Measurements from ENCODE around the gene PTGR3. TPM values are rescaled to one million over a fixed set of nuclear protein-coding genes. Genes with fewer than 3 reads are reported as not detected.

The PTGR3 gene
- total RNA-seq, 2 experiments from 2014 or later, result 14.1 to 14.3 TPM

- H3K27me3 ChIP-seq (ENCODE audit: control insufficient read depth in 1 of 2, insufficient read depth in 2 of 2, low read length in 2 of 2), result no peaks in the 10 kb centered on the region
- Mint-ChIP-seq H3K27me3 (peaks cover 3% of the 10 kb centered on the region), H3K27ac (no peak overlapping the region), H3K4me3 (peak overlapping the region; percentile 90), H3K9me3 (no peaks in the 10 kb centered on the region), H3K4me1 (ENCODE audit: low read depth) (peaks cover 17% of the 10 kb centered on the region), H3K36me3 (ENCODE audit: low read depth) (no peaks in the 10 kb centered on the region)
- H3K36me3 ChIP-seq (ENCODE audit: insufficient read depth, low read length), result no peaks in the 10 kb centered on the region
- peaks cover 7% of the 10 kb centered on the region for H3K4me1 ChIP-seq (ENCODE audit: insufficient read depth, low read length)
- H3K4me3 ChIP-seq (ENCODE audit: low read length), result no peak overlapping the region
- H3K9me3 ChIP-seq (ENCODE audit: control insufficient read depth in 1 of 2, insufficient read depth in 1 of 2, low read length in 2 of 2), result no peaks in the 10 kb centered on the region
- ATAC-seq (ENCODE audit: poor library complexity) (no peak), DNase-seq (no peak)
- CTCF ChIA-PET, result no interaction called here
- no peak for TF ChIP-seq CTCF (IDR thresholded peaks at IDR 0.05)
- intact Hi-C loops (cut with DNase I, micrococcal nuclease), result no loop called here
- no peak overlapping the region for H3K27ac ChIP-seq (ENCODE audit: low read depth in 1 of 2, low read length in 2 of 2)
- POLR2A ChIA-PET, result no interaction called here
Measured at GRCh38 chr18:75162467-75162866, 46.5 kb downstream of the PTGR3 start.

GRCh38 chr18:75161256-75162028, 47.5 kb downstream of the PTGR3 start:
- no peaks in the 10 kb centered on the region for H3K27me3 Mint-ChIP-seq

GRCh38 chr18:75160364-75160763, 48.6 kb downstream of the PTGR3 start:
- ChIA-PET POLR2A (interaction anchor here (1.1 to 1.3 kb wide), 2 partner anchors 49 to 55 kb away, joined by 4 to 5 read pairs; partner anchors contain the start of genes PTGR3 and TSHZ1), CTCF (no interaction called here)
- ATAC-seq (ENCODE audit: poor library complexity) (no peak), DNase-seq (no peak)
- no peak overlapping the region for H3K4me3 ChIP-seq (ENCODE audit: low read length)
- Mint-ChIP-seq H3K27me3 (no peaks in the 10 kb centered on the region), H3K27ac (no peak overlapping the region), H3K4me3 (peak overlapping the region; percentile 68), H3K36me3 (ENCODE audit: low read depth) (no peaks in the 10 kb centered on the region), H3K4me1 (ENCODE audit: low read depth) (peaks cover 17% of the 10 kb centered on the region), H3K9me3 (no peaks in the 10 kb centered on the region)
- no peak for TF ChIP-seq CTCF (IDR thresholded peaks at IDR 0.05)
- peaks cover 7% of the 10 kb centered on the region for H3K4me1 ChIP-seq (ENCODE audit: insufficient read depth, low read length)
- H3K9me3 ChIP-seq (ENCODE audit: control insufficient read depth in 1 of 2, insufficient read depth in 1 of 2, low read length in 2 of 2), result no peaks in the 10 kb centered on the region
- no peaks in the 10 kb centered on the region for H3K36me3 ChIP-seq (ENCODE audit: insufficient read depth, low read length)
- no peaks in the 10 kb centered on the region for H3K27me3 ChIP-seq (ENCODE audit: control insufficient read depth in 1 of 2, insufficient read depth in 2 of 2, low read length in 2 of 2)
- intact Hi-C loops (cut with DNase I, micrococcal nuclease), result no loop called here
- H3K27ac ChIP-seq (ENCODE audit: low read depth in 1 of 2, low read length in 2 of 2), result no peak overlapping the region

More at GRCh38 chr18:75161256-75162028, 47.5 kb downstream of the PTGR3 start:
- peak overlapping the region; percentile 67 for H3K27ac Mint-ChIP-seq
- ChIA-PET CTCF (no interaction called here), POLR2A (interaction anchor here (1.1 to 1.3 kb wide), 2 partner anchors 48 to 54 kb away, joined by 4 to 5 read pairs; partner anchors contain the start of genes PTGR3 and TSHZ1)
- Histone ChIP-seq H3K4me3 (ENCODE audit: low read length) (peak overlapping the region; percentile 63), H3K27me3 (ENCODE audit: control insufficient read depth in 1 of 2, insufficient read depth in 2 of 2, low read length in 2 of 2) (no peaks in the 10 kb centered on the region), H3K36me3 (ENCODE audit: insufficient read depth, low read length) (no peaks in the 10 kb centered on the region), H3K27ac (ENCODE audit: low read depth in 1 of 2, low read length in 2 of 2) (no peak overlapping the region), H3K9me3 (ENCODE audit: control insufficient read depth in 1 of 2, insufficient read depth in 1 of 2, low read length in 2 of 2) (no peaks in the 10 kb centered on the region), H3K4me1 (ENCODE audit: insufficient read depth, low read length) (peaks cover 7% of the 10 kb centered on the region)
- H3K4me1 Mint-ChIP-seq (ENCODE audit: low read depth), result peaks cover 17% of the 10 kb centered on the region
- no peaks in the 10 kb centered on the region for H3K36me3 Mint-ChIP-seq (ENCODE audit: low read depth)
- peak; percentile 56 for ATAC-seq (ENCODE audit: poor library complexity)
- H3K4me3 Mint-ChIP-seq, result peak overlapping the region; percentile 90
- H3K9me3 Mint-ChIP-seq, result no peaks in the 10 kb centered on the region
- DNase-seq, result peak in 11 of 14 experiments; percentile 4 to 67 (median 23)
- intact Hi-C loops (cut with DNase I, micrococcal nuclease), result no loop called here
- TF ChIP-seq CTCF (IDR thresholded peaks at IDR 0.05), result no peak
